Left ventricle myocardium inferior (tissue), 1 donor: Measurements from ENCODE around the gene SELL. TPM values are rescaled to one million over a fixed set of nuclear protein-coding genes. Genes with fewer than 3 reads are reported as not detected.

Experiments used
- DNase-seq: peaks from one replicate; pipeline ENCODE4 v3.0.0-alpha.2; 2020
- H3K27ac ChIP-seq: fragments of 200-600 bp; replicated peaks from 2 replicates; pipeline ENCODE4 v1.8.0; 2021
- H3K27me3 ChIP-seq: fragments of 200-600 bp; 2 replicates; pipeline ENCODE4 v1.8.0; 2021; ENCODE audit warnings: low read depth
- H3K36me3 ChIP-seq: fragments of 200-600 bp; 2 replicates; pipeline ENCODE4 v1.8.0; 2021
- H3K4me1 ChIP-seq: fragments of 200-600 bp; 2 replicates; pipeline ENCODE4 v1.8.0; 2021
- H3K4me3 ChIP-seq: fragments of 200-600 bp; 2 replicates; pipeline ENCODE4 v1.8.0; 2021; ENCODE audit warnings: mild to moderate bottlenecking, moderate library complexity
- H3K9me3 ChIP-seq: fragments of 200-600 bp; replicated peaks from 2 replicates; pipeline ENCODE4 v1.8.0; 2021
- CTCF ChIP-seq: fragments of 200-600 bp; IDR thresholded peaks from 2 replicates; pipeline ENCODE4 v1.8.0; 2021; ENCODE audit warnings: antibody characterized with exemption, mild to moderate bottlenecking, borderline replicate concordance
- intact Hi-C: fragments of 100-400 bp; cut with micrococcal nuclease; formaldehyde crosslinking; loops from one replicate; pipeline ENCODE4 v1.11.0; 2022
- long read RNA-seq: library from polyadenylated mRNA; unstranded; transcript quantifications from one replicate; pipeline ENCODE4 v2.0.0, GENCODE V29; 2021
- total RNA-seq: library from RNA; stranded (reverse); fragmentation: NEBNext Ultra II Directional; extraction: Animal tissue kit (Norgen Biotek cat#: 25700); gene quantifications from one replicate; pipeline ENCODE4 v1.2.1, GENCODE V29; 2021
- donor health status: DM: no; HTN: yes; CAD: no; lungs with severe emphysema.

The SELL gene
- total RNA-seq, result 1.2 TPM
- long read RNA-seq, partial matches to known transcripts, result 0 of 2 reads
- long read RNA-seq, other reads (novel, unspliced or antisense), result 1 of 2 reads

GRCh38 chr1:169711469-169712308, at the start of gene SELL:
SELL (minus strand) TSS chr1:169711620; CDS start chr1:169711498, 122 bp downstream.
- Histone ChIP-seq H3K9me3 (peaks cover 25% of the 10 kb centered on the region), H3K4me1 (no peaks in the 10 kb centered on the region), H3K27ac (peak within 1 kb of the TSS; percentile 31), H3K36me3 (no peaks in the 10 kb centered on the region), H3K4me3 (peak within 1 kb of the TSS; percentile 45), H3K27me3 (peaks cover 11% of the 10 kb centered on the region)
- peak; percentile 18 for DNase-seq
- intact Hi-C loops, result loop anchor here (5.0 to 10.0 kb wide), 2 partner anchors 109 to 157 kb away; no protein-coding TSS in a partner anchor
- TF ChIP-seq CTCF, result peak; percentile 86

GRCh38 chr1:169759038-169759437, 47.6 kb upstream of the SELL start:
- intact Hi-C loops, result no loop called here

GRCh38 chr1:169753549-169753948, 42.1 kb upstream of the SELL start:
- no peaks in the 10 kb centered on the region for H3K36me3 ChIP-seq
- no peak overlapping the region for H3K27ac ChIP-seq
- no peak overlapping the region for H3K4me3 ChIP-seq
- no peak for TF ChIP-seq CTCF
- intact Hi-C loops, result no loop called here
- H3K4me1 ChIP-seq, result no peaks in the 10 kb centered on the region
- no peak for DNase-seq
- peaks cover 24% of the 10 kb centered on the region for H3K27me3 ChIP-seq
- H3K9me3 ChIP-seq, result no peaks in the 10 kb centered on the region

More at GRCh38 chr1:169759038-169759437, 47.6 kb upstream of the SELL start:
- Histone ChIP-seq H3K4me3 (no peak overlapping the region), H3K9me3 (no peaks in the 10 kb centered on the region), H3K27me3 (peaks cover 19% of the 10 kb centered on the region), H3K27ac (no peak overlapping the region), H3K4me1 (no peaks in the 10 kb centered on the region), H3K36me3 (no peaks in the 10 kb centered on the region)
- no peak for DNase-seq
- no peak for TF ChIP-seq CTCF

GRCh38 chr1:169750041-169750440, 38.6 kb upstream of the SELL start:
- Histone ChIP-seq H3K9me3 (no peaks in the 10 kb centered on the region), H3K27me3 (peaks cover 11% of the 10 kb centered on the region), H3K4me1 (peaks cover 1% of the 10 kb centered on the region), H3K36me3 (no peaks in the 10 kb centered on the region), H3K4me3 (no peak overlapping the region), H3K27ac (no peak overlapping the region)
- intact Hi-C loops, result no loop called here
- no peak for TF ChIP-seq CTCF
- no peak for DNase-seq

- H3K9me3 ChIP-seq, result no peaks in the 10 kb centered on the region
- no peak overlapping the region for H3K4me3 ChIP-seq
- peaks cover 7% of the 10 kb centered on the region for H3K4me1 ChIP-seq
- intact Hi-C loops, result no loop called here
- TF ChIP-seq CTCF, result no peak
- H3K36me3 ChIP-seq, result no peaks in the 10 kb centered on the region
- H3K27ac ChIP-seq, result no peak overlapping the region
- no peak for DNase-seq
- H3K27me3 ChIP-seq, result no peaks in the 10 kb centered on the region
Observed at GRCh38 chr1:169746550-169746949, 35.1 kb upstream of the SELL start.
